Left forelimb (tissue), 1 donor: ENCODE results near the gene HOXC11.
A peak's percentile ranks its signal among the peaks of the same experiment; 100 is the strongest.

Source experiments
- DNase-seq: peaks from one replicate; pipeline ENCODE4 v3.0.0-alpha.2; 2018; ENCODE audit warnings: low spot score

HOXC11 gene

GRCh38 chr12:53984901-53985691 is 12.2 kb downstream of the HOXC11 start, which contains the start of gene HOXC10:
TSS of gene HOXC10 (plus strand) at chr12:53985146. CDS start at chr12:53985260, 114 bp downstream.
- DNase-seq: peak; percentile 85

GRCh38 chr12:53985692-53985993 is 12.7 kb downstream of the HOXC11 start:
- no peak for DNase-seq

GRCh38 chr12:53985994-53986685 is 13.2 kb downstream of the HOXC11 start:
- DNase-seq: no peak

GRCh38 chr12:53986686-53987483 is 14.0 kb downstream of the HOXC11 start:
- DNase-seq: no peak

- DNase-seq: no peak
These were observed 14.9 kb downstream of the HOXC11 start for GRCh38 chr12:53987787-53988230.

GRCh38 chr12:53988541-53989226 is 15.8 kb downstream of the HOXC11 start:
- DNase-seq: no peak

GRCh38 chr12:53989227-53990113 is 16.5 kb downstream of the HOXC11 start:
- DNase-seq: no peak

GRCh38 chr12:53990311-53991076 is 17.6 kb downstream of the HOXC11 start:
- DNase-seq: no peak

- no peak for DNase-seq
These were observed 18.1 kb downstream of the HOXC11 start for GRCh38 chr12:53991077-53991460.

- no peak for DNase-seq
These were observed 19.5 kb downstream of the HOXC11 start for GRCh38 chr12:53992377-53992889.

GRCh38 chr12:53993162-53994008 is 20.5 kb downstream of the HOXC11 start:
- no peak for DNase-seq

- DNase-seq: no peak
These were observed 21.0 kb downstream of the HOXC11 start for GRCh38 chr12:53994009-53994263.

GRCh38 chr12:53994264-53995001 is 21.5 kb downstream of the HOXC11 start:
- no peak for DNase-seq

GRCh38 chr12:53995002-53995377 is 22.1 kb downstream of the HOXC11 start:
- DNase-seq: no peak

GRCh38 chr12:53995378-53996239 is 22.7 kb downstream of the HOXC11 start:
- DNase-seq: no peak

GRCh38 chr12:53996240-53997203 is 23.6 kb downstream of the HOXC11 start:
- no peak for DNase-seq
